DND-41 (cell line): ENCODE data around the gene S100A4.

Experiments
- ATAC-seq: fragments of 200-7000 bp; cut with Tn5 transposase; 3 replicates; pipeline ENCODE4 v1.9.1; 2021; ENCODE audit warnings: low read depth; ENCODE audit not compliant: insufficient read depth
- DNase-seq: peaks from one replicate; pipeline ENCODE4 v3.0.0-alpha.2; 2020
- H2AFZ ChIP-seq: 2 replicates; pipeline ENCODE4 v1.6.0; 2012; ENCODE audit warnings: low read depth, low read length
- H3K27ac ChIP-seq: 2 replicates; pipeline ENCODE4 v1.5.1; 2012; ENCODE audit warnings: low read length, inconsistent platforms
- H3K27me3 ChIP-seq: fragments of 200-600 bp; sonication (generic); 2 replicates; pipeline ENCODE4 v1.6.0; 2012; ENCODE audit warnings: low read length, mild to moderate bottlenecking, inconsistent platforms; ENCODE audit not compliant: insufficient read depth, poor library complexity
- H3K36me3 ChIP-seq: 2 replicates; pipeline ENCODE4 v1.5.1; 2012; ENCODE audit warnings: low read length, inconsistent platforms; ENCODE audit not compliant: insufficient read depth
- H3K4me1 ChIP-seq: 2 replicates; pipeline ENCODE4 v1.5.1; 2012; ENCODE audit warnings: mild to moderate bottlenecking, low read length; ENCODE audit not compliant: insufficient read depth
- H3K4me2 ChIP-seq: 2 replicates; pipeline ENCODE4 v1.6.0; 2012; ENCODE audit warnings: mild to moderate bottlenecking, moderate library complexity, low read length, inconsistent platforms; ENCODE audit not compliant: insufficient read depth
- H3K4me3 ChIP-seq, 2 experiments: fragments of 200-600 bp in 1 of 2; shearing (Covaris generic) in 1 of 2; 2 replicates each; pipeline ENCODE4 v1.5.1; 2012 to 2016; ENCODE audit warnings: inconsistent platforms in 2 of 2, low read length in 2 of 2, mild to moderate bottlenecking in 2 of 2, low read depth in 1 of 2, moderate library complexity in 1 of 2
- H3K79me2 ChIP-seq: 2 replicates; pipeline ENCODE4 v1.6.0; 2012; ENCODE audit warnings: low read length, inconsistent platforms; ENCODE audit not compliant: insufficient read depth
- H3K9ac ChIP-seq: 2 replicates; pipeline ENCODE4 v1.6.0; 2012; ENCODE audit warnings: low read depth, mild to moderate bottlenecking, inconsistent platforms, low read length, moderate library complexity
- H3K9me3 ChIP-seq: 2 replicates; pipeline ENCODE4 v1.5.1; 2012; ENCODE audit warnings: low read length, moderate library complexity, mild to moderate bottlenecking, inconsistent platforms; ENCODE audit not compliant: insufficient read depth, severe bottlenecking
- H4K20me1 ChIP-seq: 2 replicates; pipeline ENCODE4 v1.6.0; 2012; ENCODE audit warnings: low read length; ENCODE audit not compliant: insufficient read depth
- EZH2 ChIP-seq: IDR thresholded peaks from 3 replicates; pipeline ENCODE4 v1.6.1; 2012; ENCODE audit warnings: borderline replicate concordance, low read depth, mild to moderate bottlenecking, moderate library complexity, low read length, inconsistent platforms; ENCODE audit not compliant: severe bottlenecking
- TF ChIP-seq, protein P1 (sequence below): IDR thresholded peaks from 2 replicates; pipeline ENCODE4 v1.5.1; 2012; ENCODE audit warnings: borderline replicate concordance, low read length, moderate library complexity, mild to moderate bottlenecking; ENCODE audit not compliant: poor library complexity, severe bottlenecking; ENCODE audit errors: extremely low read depth

The S100A4 gene

DNA sequence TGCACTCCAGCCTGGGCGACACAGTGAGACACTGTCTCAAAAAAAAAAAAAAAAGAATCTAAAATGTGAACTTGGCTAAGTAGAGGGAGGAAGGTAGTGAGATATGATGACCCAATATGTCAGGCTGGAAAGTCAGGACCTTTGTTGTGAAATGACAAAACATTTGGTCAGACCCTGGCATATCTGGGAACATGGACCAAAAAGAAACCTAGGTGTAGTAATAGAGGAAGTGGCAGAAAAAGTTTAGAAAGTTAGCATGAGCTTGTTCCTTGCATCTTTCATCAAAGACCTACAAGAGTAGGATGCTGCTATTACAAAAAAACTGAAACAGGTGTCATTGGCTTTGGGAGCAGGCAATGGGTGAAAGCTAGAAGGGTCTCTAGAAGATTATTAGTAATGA lies 10.7 kb upstream of the S100A4 start:
- Histone ChIP-seq H3K79me2 (no peaks in the 10 kb centered on the region), H3K27ac (no peak overlapping the region)

DNA sequence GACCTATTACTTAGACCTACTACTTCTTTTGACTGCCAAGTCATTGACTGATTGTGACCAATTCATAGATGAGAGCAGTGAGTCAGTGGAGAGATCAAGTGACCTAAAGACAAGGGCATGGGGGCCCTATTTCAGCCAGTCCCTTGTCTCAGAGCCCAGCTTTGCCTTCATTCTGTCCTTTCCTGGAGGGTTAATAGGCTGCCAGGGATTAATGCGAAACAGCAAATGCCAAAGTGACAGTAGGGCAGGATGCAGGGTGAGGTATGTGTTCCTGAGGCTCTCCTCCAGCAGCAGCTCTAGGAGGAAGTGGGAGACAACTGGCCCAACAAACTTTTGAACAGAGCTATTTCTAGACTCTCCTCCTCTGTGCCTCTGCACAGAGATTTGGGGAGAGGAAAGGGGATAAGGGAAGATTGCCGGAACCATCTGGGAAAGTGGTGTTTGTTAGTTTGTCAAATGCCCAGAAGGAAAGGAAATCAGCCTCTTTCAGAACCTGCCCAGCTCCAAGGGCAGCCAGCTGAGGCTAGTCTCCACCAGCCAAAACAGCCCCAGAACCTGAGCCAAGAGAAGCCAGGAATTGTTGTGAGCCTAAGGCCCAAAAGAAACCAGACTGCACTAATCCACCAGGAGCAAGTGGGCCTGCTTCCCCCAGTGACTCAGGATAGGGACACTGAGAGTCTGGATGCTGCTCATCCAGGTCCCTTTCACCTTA lies 8.4 kb upstream of the S100A4 start:
- Histone ChIP-seq H3K4me1 (no peaks in the 10 kb centered on the region), H3K36me3 (no peaks in the 10 kb centered on the region), H4K20me1 (no peaks in the 10 kb centered on the region), H3K4me2 (no peak overlapping the region), H3K27ac (no peak overlapping the region), H3K27me3 (no peaks in the 10 kb centered on the region), H3K9me3 (no peaks in the 10 kb centered on the region), H3K4me3 (no peak overlapping the region), H3K79me2 (no peaks in the 10 kb centered on the region), H3K9ac (no peak overlapping the region), H2AFZ (no peak overlapping the region)
- ATAC-seq (no peak), DNase-seq (no peak)
- no peak for TF ChIP-seq EZH2
- TF ChIP-seq, protein P1, sequence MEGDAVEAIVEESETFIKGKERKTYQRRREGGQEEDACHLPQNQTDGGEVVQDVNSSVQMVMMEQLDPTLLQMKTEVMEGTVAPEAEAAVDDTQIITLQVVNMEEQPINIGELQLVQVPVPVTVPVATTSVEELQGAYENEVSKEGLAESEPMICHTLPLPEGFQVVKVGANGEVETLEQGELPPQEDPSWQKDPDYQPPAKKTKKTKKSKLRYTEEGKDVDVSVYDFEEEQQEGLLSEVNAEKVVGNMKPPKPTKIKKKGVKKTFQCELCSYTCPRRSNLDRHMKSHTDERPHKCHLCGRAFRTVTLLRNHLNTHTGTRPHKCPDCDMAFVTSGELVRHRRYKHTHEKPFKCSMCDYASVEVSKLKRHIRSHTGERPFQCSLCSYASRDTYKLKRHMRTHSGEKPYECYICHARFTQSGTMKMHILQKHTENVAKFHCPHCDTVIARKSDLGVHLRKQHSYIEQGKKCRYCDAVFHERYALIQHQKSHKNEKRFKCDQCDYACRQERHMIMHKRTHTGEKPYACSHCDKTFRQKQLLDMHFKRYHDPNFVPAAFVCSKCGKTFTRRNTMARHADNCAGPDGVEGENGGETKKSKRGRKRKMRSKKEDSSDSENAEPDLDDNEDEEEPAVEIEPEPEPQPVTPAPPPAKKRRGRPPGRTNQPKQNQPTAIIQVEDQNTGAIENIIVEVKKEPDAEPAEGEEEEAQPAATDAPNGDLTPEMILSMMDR: no peak

More for the DNA sequence above, 10.7 kb upstream of the S100A4 start:
- Histone ChIP-seq H3K9me3 (no peaks in the 10 kb centered on the region), H3K27me3 (no peaks in the 10 kb centered on the region), H3K4me1 (no peaks in the 10 kb centered on the region), H4K20me1 (no peaks in the 10 kb centered on the region), H3K4me3 (no peak overlapping the region), H3K9ac (no peak overlapping the region), H3K36me3 (no peaks in the 10 kb centered on the region), H2AFZ (no peak overlapping the region), H3K4me2 (no peak overlapping the region)
- no peak for TF ChIP-seq EZH2
- TF ChIP-seq, protein P1: no peak
- no peak for ATAC-seq
- no peak for DNase-seq

DNA sequence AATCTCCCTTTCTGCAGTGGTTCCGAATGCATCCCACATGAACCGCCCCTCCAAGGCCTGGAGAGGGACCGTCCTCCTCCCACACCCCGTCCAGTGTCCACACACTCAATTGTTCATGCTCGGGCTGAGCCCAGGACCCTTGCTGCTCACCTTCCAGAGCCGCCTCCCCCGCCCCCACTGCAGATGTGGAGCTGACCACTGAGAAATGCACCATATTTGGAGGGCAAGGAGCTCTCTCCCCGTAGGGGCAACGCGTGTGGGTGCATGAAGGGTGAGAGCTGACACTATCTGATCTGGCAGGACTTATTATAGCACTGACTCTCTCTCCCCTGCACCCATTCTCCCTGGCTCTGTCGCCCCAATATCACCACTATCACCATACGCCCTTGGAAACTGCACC lies 7.5 kb upstream of the S100A4 start:
- H2AFZ ChIP-seq: no peak overlapping the region
- no peaks in the 10 kb centered on the region for H3K36me3 ChIP-seq
- no peaks in the 10 kb centered on the region for H4K20me1 ChIP-seq

More for the DNA sequence above, 7.5 kb upstream of the S100A4 start:
- no peak overlapping the region for H3K4me3 ChIP-seq
- H3K9me3 ChIP-seq: no peaks in the 10 kb centered on the region
- H3K4me2 ChIP-seq: no peak overlapping the region
- DNase-seq (no peak), ATAC-seq (no peak)
- H3K4me1 ChIP-seq: no peaks in the 10 kb centered on the region
- H3K27me3 ChIP-seq: no peaks in the 10 kb centered on the region
- H3K27ac ChIP-seq: no peak overlapping the region
- H3K79me2 ChIP-seq: no peaks in the 10 kb centered on the region
- TF ChIP-seq, protein P1: no peak
- no peak for TF ChIP-seq EZH2
- H3K9ac ChIP-seq: no peak overlapping the region
